HG02970 (cell line): ENCODE results near the gene SLC10A3.

Source experiments
- ATAC-seq: cut with Tn5 transposase; IDR thresholded peaks from one replicate; pipeline ENCODE4 v1.9.1; 2021; ENCODE audit warnings: mild to moderate bottlenecking, moderate library complexity, moderate number of reproducible peaks; ENCODE audit not compliant: unreplicated experiment, low FRiP score

The SLC10A3 gene

GRCh38 chrX:154490414-154491083 lies at the start of gene SLC10A3:
TSS of gene SLC10A3 (minus strand) at chrX:154490629. CDS start at chrX:154488940, 1,689 bp downstream.
- peak; percentile 55 for ATAC-seq

GRCh38 chrX:154539077-154539476 lies 48.6 kb upstream of the SLC10A3 start:
- no peak for ATAC-seq

- ATAC-seq, result no peak
Observed at GRCh38 chrX:154535892-154536291, 45.5 kb upstream of the SLC10A3 start.

GRCh38 chrX:154534526-154535322 lies 44.3 kb upstream of the SLC10A3 start:
- ATAC-seq, result peak; percentile 66

GRCh38 chrX:154532690-154533089 lies 42.3 kb upstream of the SLC10A3 start:
- no peak for ATAC-seq

- no peak for ATAC-seq
Observed at GRCh38 chrX:154531626-154532025, 41.2 kb upstream of the SLC10A3 start.

GRCh38 chrX:154530286-154530685 lies 39.9 kb upstream of the SLC10A3 start:
- no peak for ATAC-seq

GRCh38 chrX:154529206-154529612 lies 38.8 kb upstream of the SLC10A3 start:
- ATAC-seq, result no peak

- ATAC-seq, result no peak
Observed at GRCh38 chrX:154526901-154527675, 36.7 kb upstream of the SLC10A3 start.

GRCh38 chrX:154525606-154526490 lies 35.4 kb upstream of the SLC10A3 start:
- no peak for ATAC-seq

- ATAC-seq, result no peak
Observed at GRCh38 chrX:154519389-154519788, 29.0 kb upstream of the SLC10A3 start.

GRCh38 chrX:154517101-154517781 lies 26.8 kb upstream of the SLC10A3 start:
- no peak for ATAC-seq

- ATAC-seq, result no peak
Observed at GRCh38 chrX:154516656-154517100, 26.2 kb upstream of the SLC10A3 start.

GRCh38 chrX:154515966-154516655 lies 25.7 kb upstream of the SLC10A3 start, which contains the start of gene FAM3A:
TSS of gene FAM3A (minus strand) at chrX:154516232. CDS start at chrX:154515772, 460 bp downstream.
- peak; percentile 90 for ATAC-seq

GRCh38 chrX:154515090-154515965 lies 24.9 kb upstream of the SLC10A3 start:
- peak; percentile 2 for ATAC-seq

GRCh38 chrX:154513716-154514115 lies 23.3 kb upstream of the SLC10A3 start:
- ATAC-seq, result no peak

GRCh38 chrX:154512879-154513553 lies 22.6 kb upstream of the SLC10A3 start:
- no peak for ATAC-seq
